ENCODE results near the gene FBP2. TPM values are rescaled to one million over a fixed set of nuclear protein-coding genes. Genes with fewer than 3 reads are reported as not detected.
"Not testable (repeated sequence)": the region's sequence is repeated elsewhere in the genome, so short reads cannot be mapped to it uniquely, and the experiment has no call there.

The FBP2 gene
- total and polyA plus RNA-seq, 8 donors: 0.46 to 0.95 (median 0.60) TPM; not detected in 1

DNA sequence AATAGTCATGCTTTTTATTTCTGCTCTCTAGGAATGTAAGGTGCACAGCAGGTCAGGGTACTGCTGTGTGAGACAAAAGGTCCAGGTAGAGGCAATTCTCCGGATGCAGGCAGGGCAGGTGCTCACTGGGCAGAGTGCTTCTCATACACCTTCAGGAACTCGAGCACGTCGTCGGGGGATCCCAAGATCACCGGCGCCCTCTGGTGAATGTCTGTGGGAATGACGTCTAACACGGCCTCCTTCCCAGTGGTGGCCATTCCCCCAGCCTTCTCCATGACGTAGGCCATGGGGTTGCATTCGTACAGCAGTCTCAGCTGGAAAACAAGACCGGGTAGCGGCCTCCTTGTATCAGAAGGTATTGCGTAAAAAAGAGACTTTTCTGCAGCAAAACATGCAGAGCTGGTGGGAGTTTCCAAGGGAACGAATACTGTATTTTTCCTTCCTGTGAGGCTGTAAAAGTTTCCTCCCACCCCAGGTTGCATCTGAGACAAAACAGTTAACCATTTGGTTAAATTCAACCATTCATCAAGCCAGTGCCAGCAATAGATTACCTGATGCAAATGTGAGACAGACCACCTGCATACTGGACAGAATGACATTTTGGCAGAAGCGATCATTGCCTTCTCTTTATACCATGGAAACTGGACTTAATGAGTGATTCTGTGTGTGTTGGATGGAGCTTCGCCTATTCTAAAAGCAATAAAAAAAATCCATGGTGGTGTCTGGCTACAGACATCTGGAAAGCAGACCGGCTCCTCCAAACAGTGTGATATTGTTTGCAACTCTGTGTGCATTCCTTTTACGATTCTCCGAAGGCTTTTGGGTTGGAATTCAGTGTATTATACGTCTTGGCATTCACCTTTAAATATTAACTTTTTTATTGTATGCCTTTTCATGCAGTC, 9.9 kb upstream of the FBP2 start:
- Histone ChIP-seq H3K27ac (no peak overlapping the region), H3K9me3 (no peaks in the 10 kb centered on the region), H3K27me3 (no peaks in the 10 kb centered on the region), H3K36me3 (no peaks in the 10 kb centered on the region), H3K4me3 (no peak overlapping the region), H3K4me1 (peaks cover 8 to 14% (median 12%) of the 10 kb centered on the region in 3 donors)
- FAIRE-seq (no peak), ATAC-seq (peak; percentile 82 to 95 (median 88)), DNase-seq (peak; percentile 81 to 89 (median 84))
- intact Hi-C loops (cut with DNase I): no loop called here
- TF ChIP-seq, protein P1, sequence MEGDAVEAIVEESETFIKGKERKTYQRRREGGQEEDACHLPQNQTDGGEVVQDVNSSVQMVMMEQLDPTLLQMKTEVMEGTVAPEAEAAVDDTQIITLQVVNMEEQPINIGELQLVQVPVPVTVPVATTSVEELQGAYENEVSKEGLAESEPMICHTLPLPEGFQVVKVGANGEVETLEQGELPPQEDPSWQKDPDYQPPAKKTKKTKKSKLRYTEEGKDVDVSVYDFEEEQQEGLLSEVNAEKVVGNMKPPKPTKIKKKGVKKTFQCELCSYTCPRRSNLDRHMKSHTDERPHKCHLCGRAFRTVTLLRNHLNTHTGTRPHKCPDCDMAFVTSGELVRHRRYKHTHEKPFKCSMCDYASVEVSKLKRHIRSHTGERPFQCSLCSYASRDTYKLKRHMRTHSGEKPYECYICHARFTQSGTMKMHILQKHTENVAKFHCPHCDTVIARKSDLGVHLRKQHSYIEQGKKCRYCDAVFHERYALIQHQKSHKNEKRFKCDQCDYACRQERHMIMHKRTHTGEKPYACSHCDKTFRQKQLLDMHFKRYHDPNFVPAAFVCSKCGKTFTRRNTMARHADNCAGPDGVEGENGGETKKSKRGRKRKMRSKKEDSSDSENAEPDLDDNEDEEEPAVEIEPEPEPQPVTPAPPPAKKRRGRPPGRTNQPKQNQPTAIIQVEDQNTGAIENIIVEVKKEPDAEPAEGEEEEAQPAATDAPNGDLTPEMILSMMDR (IDR thresholded peaks at IDR 0.05): peak; percentile 31 to 59 (median 45)
- 23 to 28% methylated on average over 21 of the region's 21 CpGs for WGBS, 2 donors

DNA sequence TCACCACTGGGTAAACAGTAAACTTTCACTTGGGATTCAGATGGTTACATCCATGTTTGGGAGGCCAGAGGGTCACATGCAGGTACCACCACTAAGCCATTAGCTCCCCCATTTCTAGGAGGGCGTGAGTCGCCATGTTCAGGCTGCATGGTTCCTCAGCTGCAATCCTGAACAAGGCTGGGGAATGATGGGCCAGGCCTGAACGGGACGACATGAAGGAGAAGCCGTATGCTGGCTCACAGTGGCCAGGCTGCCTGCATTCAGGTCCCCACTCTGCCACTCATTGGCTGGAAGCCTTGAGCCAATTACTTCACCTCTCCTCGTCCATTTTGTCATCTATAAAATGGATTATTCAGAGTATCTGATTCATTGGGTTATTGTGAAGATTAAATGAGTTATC, 9.0 kb upstream of the FBP2 start:
- Histone ChIP-seq H3K9me3 (no peaks in the 10 kb centered on the region), H3K4me3 (no peak overlapping the region), H3K4me1 (peaks cover under 1 to 11% (median 5%) of the 10 kb centered on the region in 3 donors), H3K27ac (no peak overlapping the region), H3K36me3 (no peaks in the 10 kb centered on the region), H3K27me3 (no peaks in the 10 kb centered on the region)
- ATAC-seq (no peak), FAIRE-seq (no peak), DNase-seq (no peak)
- intact Hi-C loops (cut with DNase I): no loop called here
- TF ChIP-seq, protein P1 (IDR thresholded peaks at IDR 0.05): no peak
- WGBS, 2 donors: 84 to 87% methylated on average over 6 of the region's 6 CpGs

DNA sequence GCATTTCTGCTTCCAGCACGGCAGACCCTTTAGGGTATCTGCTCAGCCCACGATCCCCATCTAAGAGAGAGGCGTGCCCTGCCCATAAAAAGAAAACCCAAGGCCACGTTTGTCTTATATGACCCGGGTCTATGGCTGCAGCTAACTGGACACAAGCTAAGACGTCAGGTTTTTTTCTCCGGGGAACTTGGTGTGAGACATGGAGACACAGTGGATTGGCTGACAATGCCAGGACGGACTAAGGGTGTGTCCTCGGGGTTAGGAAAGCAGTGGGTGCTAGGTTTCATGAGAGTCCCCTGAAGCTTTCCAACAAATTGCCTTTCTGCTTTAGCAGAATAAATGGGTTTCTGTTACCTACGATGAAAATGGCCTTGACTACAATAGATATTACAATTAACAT, 7.1 kb upstream of the FBP2 start:
- Histone ChIP-seq H3K9me3 (no peaks in the 10 kb centered on the region), H3K4me3 (no peak overlapping the region), H3K27ac (no peak overlapping the region), H3K36me3 (no peaks in the 10 kb centered on the region), H3K27me3 (no peaks in the 10 kb centered on the region), H3K4me1 (peaks cover 0 to 4% (median 0%) of the 10 kb centered on the region in 3 donors)
- intact Hi-C loops (cut with DNase I): no loop called here
- WGBS, 2 donors: 60 to 75% methylated on average over 10 of the region's 10 CpGs
- FAIRE-seq (no peak), ATAC-seq (no peak), DNase-seq (no peak)
- TF ChIP-seq, protein P1 (IDR thresholded peaks at IDR 0.05): no peak

- TF ChIP-seq, protein P1 (IDR thresholded peaks at IDR 0.05): no peak
- FAIRE-seq: no peak
- peaks cover 0 to 4% (median 0%) of the 10 kb centered on the region in 3 donors for H3K4me1 ChIP-seq
- intact Hi-C loops (cut with DNase I): no loop called here
- no peak for ATAC-seq
- H3K27ac ChIP-seq: no peak overlapping the region
- DNase-seq: no peak
- WGBS, 2 donors: 83 to 89% methylated on average over 8 of the region's 8 CpGs
- no peaks in the 10 kb centered on the region for H3K27me3 ChIP-seq
- no peaks in the 10 kb centered on the region for H3K36me3 ChIP-seq
- H3K9me3 ChIP-seq: no peaks in the 10 kb centered on the region
- H3K4me3 ChIP-seq: no peak overlapping the region
These were observed 6.6 kb upstream of the FBP2 start for GRCh38 chr9:94600258-94600657.

DNA sequence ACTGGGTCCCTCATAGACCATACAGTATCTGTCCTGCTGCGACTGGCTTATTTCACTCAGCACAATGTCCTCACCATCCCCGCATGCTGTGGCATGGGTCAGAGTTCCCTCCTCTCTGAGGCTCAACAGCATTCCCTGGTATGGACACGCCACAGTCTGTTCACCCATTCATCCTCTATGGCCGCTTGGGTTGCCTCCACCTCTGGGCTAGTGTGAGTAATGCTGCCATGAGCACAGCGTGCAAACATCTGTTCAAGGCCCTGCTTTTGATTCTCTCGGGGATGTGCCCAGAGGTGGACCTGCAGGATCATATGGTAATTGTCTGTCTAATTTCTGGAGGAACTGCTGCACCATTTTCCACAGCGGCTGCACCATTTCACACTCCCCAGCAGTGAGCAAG, 5.5 kb upstream of the FBP2 start:
- no peak for ATAC-seq
- no peak for DNase-seq
- FAIRE-seq: no peak
- 79 to 90% methylated on average over 7 of the region's 7 CpGs for WGBS, 2 donors
- TF ChIP-seq, protein P1 (IDR thresholded peaks at IDR 0.05): no peak
- peaks cover 0 to 4% (median 0%) of the 10 kb centered on the region in 3 donors for H3K4me1 ChIP-seq
- no peak overlapping the region for H3K4me3 ChIP-seq
- no peaks in the 10 kb centered on the region for H3K27me3 ChIP-seq
- H3K36me3 ChIP-seq: no peaks in the 10 kb centered on the region
- no peak overlapping the region for H3K27ac ChIP-seq
- H3K9me3 ChIP-seq: no peaks in the 10 kb centered on the region
- intact Hi-C loops (cut with DNase I): no loop called here

DNA sequence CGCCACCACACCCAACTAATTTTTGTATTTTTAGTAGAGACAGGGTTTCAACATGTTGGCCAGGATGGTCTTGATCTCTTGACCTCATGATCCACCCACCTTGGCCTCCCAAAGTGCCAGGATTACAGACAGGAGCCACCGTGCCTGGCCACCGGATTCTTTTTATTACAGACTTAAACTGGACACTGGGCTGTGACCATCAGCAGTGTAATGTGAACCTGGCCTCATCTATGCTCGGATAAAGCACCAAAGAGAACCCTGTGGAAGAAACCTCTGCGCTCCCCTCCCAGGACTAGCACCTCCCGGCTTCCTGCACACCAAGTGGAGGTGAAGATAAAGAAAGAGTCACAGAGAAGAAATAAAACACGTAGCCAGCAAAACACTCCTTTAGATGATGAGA, 941 bp downstream of the FBP2 start:
- H3K27ac ChIP-seq; intact Hi-C loops (cut with DNase I); H3K36me3 ChIP-seq; H3K4me1 ChIP-seq; ATAC-seq; H3K27me3 ChIP-seq; FAIRE-seq; DNase-seq; H3K9me3 ChIP-seq; H3K4me3 ChIP-seq: not testable (repeated sequence)
- WGBS, 2 donors: 64 to 85% methylated on average over 7 of the region's 7 CpGs
